Measurements from ENCODE around the gene FALEC.

Gene FALEC

DNA sequence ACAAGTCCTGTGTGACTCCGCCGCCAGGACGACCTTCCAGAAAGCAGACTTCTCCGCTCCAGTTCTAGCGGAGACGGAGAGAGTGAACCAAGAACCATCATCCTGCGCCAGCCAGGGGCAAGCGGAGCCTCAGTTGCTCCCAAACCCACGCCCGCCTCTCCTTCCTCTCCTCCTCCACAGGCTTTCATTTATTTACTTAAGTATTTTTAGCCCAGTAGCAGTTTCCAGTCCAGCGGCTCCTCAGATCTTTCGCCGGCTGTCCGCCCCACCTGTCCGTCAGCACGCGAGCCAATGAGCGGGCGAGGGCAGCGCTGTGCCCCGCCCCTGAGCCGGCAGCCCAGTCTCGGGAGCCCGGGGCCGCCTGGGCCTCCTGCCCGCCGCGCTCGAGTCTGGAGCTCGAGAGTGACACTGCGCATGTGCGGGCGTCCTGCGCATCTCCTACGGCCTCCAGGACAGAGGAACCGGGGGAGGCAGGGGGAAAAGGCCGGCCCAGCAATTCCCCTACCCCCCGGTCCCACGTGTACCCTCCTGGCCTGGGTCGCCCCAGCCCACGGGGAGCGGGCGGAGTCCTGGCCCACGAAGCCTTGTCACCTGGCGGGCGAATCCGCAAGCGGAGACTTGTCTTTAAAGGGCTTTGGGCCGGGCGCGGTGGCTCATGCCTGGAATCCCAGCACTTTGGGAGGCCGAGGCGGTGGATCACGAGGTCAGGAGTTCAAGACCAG lies at the start of gene FALEC:
Gene FALEC (plus strand): TSS at position 425 of the 722 bp plus-strand sequence.
- peak; percentile 91 for DNase-seq

DNA sequence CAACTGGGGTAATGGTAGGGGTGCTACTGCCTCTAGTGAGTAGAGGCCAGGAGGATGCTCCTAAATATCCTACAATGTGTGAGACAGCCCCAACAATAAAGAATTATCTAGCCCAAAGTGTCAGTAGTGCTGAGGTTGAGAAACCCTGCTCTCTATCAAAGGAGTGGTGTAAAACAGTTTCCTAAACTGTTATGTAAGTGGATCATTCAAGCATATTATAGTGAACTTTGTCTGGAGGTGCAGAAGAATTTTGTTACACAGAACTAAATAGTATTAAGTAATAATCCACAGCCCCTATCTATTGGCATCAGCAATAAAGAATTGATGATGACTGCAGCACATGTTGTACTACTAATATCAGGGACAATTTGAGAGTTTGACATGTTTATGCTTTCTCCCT lies 48.6 kb upstream of the FALEC start:
- no peak for DNase-seq

DNA sequence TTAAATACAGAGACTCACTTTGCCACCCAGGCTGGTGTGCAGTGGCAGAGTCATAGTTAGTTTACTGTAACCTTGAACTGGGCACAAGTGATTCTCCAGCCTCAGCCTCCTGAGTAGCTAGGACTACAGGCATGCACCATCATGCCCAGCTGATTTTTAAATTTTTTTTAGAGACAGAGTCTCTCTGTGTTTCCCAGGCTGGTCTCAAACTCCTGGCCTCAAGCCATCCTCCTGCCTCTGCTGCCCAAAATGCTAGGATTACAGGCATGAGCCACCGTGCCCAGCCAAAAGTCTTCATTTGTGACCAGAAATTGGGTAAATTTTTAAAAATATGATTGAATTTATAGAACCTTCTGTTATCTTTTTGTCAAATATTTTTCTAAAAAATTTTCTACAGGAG lies 46.3 kb upstream of the FALEC start:
- no peak for DNase-seq

GRCh38 chr1:150472601-150473200 lies 42.9 kb upstream of the FALEC start:
- DNase-seq = no peak

- no peak for DNase-seq
These were observed 41.9 kb upstream of the FALEC start for GRCh38 chr1:150473659-150474058.

DNA sequence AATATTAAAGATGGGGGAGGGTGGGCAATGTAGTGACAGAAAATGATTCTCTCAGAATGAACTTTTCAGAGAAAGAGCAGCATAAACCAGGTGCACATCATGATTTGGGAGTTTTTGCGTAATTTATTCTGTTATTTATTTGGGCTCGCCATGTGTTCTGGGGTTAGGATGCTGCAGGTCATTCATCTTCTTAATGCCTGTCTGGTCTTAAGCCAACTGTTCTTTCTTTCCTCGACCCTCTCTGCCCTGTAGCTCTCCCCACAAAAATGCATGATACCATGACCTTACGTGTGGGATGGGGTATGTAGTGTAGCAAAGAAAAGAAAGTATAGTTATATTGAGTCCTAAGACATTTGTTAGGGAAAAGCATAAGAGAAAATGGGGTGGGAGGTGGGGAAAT lies 40.7 kb upstream of the FALEC start:
- no peak for DNase-seq

DNA sequence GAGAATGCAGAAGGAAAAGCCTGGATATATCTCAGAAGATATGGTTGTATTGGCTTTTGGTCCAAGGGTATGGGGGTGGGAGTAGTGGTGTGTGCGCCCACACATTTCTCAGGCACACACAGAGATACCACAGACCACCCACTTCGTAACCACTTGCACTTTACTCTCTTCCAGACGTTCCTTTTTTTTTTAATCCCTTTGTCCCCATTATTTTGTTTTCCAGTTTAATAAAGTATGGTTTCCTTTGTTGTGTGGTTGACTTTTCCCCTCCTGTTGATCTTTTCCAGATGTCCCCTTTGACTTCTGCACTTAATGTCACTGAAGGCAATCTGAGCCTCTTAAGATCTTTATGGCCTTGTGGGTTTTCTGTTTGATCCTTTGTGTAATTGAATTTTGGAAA lies 38.8 kb upstream of the FALEC start:
- no peak for DNase-seq

GRCh38 chr1:150477320-150477719 lies 38.2 kb upstream of the FALEC start:
- no peak for DNase-seq

DNA sequence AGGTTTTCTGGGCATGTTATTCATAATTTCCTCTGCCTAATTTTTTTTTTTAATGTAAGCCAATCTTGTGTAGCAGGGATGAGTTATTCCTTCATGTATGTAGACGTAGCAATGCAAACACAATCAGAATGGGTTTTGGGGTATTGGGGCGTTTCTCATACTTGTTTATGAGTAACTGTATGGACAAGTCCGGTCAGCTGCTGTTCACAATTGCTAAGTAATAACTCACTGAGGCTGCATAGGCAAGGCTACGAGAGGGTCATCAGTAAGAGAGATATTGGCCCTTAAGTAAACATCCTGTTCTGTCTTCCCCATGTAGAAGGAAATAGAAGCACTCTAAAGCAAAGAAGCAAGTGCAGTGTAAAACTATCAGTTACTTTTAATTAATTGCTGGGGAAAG lies 37.8 kb upstream of the FALEC start:
- DNase-seq = no peak

DNA sequence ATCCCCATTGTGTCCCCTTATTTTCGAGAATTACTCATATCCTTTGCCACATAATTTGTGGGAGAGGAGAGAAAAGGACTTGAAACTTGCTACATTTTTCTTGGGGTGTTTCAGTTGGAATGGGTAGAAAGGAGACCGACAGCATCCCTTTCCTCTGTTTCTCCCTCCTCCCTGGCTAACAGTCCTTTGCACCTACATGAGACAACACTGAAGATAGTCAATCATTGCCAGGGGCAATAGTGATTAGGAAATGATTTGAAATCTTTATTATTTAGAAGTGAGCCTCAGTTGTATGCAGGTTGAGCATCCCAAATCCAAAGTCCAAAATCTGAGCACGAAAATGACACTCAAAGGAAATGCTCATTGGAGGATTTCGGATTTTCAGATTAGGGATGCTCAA lies 36.2 kb upstream of the FALEC start:
- no peak for DNase-seq

- DNase-seq = no peak
These were observed 35.6 kb upstream of the FALEC start for GRCh38 chr1:150479927-150480352.

DNA sequence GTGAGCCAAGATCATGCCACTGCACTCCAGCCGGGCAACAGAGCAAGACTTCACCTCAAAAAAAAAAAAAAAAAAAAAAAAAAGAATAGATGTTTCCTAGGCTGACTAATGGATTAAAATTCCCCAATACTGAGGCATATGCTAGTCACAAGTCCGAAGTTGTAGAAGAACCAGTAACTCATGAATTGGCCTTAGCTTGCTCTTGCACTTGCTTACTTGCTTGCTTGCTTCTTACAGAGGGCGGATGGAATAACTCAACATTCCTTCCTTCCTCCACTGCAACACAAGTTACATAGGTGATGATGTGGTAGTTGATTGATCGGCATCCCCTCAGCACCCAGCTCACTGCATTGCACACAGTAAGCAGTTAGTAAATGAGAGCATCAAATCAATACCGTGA lies 31.1 kb upstream of the FALEC start:
- DNase-seq = no peak

GRCh38 chr1:150484861-150485260 lies 30.7 kb upstream of the FALEC start:
- no peak for DNase-seq

DNA sequence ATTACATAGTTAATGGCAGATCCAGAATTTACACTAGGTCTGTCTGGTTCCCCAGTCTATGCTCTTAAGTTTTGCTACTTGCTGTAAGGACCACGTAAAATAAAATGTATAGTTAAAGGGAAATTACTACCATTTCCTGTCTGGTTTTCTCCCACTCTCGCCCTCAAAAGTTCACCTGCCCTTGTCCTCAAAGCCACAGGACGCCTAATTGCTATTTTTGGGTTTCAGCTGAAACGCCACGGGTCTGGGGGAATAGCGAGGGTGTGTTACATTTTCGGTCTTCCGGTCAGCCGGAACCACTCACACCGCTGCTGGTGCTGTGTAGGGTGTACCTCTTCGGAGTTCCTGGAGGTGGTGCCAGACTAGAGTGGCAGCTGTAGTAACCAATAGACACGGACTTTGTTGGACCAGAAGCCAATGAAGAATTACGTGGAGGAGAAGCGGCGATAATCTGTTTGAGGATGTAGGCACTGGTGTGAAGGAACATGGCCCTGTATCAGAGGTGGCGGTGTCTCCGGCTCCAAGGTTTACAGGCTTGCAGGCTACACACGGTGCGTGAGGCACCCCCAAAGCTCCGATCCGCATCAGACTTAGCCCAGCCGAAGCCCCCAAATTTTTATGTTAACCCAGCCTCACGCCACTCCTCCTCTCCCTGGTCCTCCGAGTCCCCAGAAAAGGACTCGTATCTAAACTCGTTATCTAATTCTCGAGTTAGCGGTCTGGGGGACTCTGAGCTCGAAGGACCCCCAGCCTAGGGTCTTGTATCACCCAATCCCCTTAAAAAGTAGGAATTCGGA lies 28.4 kb upstream of the FALEC start, which contains the start of gene TARS2:
Gene TARS2 (plus strand): TSS at position 454 of the 797 bp plus-strand sequence. CDS start 32 bp downstream, at position 486.
- DNase-seq = peak; percentile 97

DNA sequence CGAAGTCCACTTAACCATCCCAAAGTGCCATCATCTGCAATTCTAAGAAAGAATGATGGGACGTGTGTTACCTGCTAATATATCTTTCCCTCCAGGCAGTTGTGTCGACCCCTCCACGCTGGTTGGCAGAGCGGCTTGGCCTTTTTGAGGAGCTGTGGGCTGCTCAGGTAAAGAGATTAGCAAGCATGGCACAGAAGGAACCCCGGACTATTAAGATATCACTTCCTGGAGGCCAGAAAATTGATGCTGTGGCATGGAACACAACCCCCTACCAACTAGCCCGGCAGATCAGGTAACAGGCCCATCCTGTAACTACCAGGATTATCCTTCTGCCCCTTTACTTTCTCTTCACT lies 27.8 kb upstream of the FALEC start:
- no peak for DNase-seq

DNA sequence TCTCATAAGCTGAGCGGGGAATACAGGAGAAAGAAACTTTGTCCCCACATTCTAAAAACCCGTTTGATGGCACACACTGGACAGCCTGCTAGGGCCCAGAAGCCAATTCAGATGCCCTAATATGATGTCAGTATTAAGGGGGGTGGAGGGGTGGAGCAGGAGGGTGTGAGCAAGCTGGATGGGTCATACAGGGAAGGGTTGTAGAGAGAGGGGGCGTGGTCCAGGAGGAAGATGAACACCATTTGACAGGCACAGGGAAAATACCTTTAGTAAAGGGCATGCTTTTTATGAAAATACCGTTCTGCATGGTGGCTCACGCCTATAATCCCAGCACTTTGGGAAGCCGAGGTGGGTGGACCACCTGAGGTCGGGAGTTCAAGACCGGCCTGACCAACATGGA lies 22.4 kb upstream of the FALEC start:
- DNase-seq = no peak

DNA sequence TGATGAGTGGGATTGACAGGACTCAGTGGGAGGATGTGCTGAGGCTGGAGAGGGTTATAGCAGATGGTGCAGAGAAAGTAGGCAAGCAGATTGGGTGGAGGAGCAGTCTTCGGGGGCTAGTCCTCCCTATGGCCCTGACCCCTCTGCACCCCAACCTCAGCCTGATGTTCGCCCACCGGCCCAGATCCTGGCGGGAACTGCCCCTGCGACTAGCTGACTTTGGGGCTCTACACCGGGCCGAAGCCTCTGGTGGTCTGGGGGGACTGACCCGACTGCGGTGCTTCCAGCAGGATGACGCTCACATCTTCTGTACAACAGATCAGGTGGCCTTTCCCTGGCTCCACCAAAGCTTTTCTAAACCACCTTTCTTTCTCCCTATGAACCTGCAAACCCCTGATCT lies 17.2 kb upstream of the FALEC start:
- no peak for DNase-seq

DNA sequence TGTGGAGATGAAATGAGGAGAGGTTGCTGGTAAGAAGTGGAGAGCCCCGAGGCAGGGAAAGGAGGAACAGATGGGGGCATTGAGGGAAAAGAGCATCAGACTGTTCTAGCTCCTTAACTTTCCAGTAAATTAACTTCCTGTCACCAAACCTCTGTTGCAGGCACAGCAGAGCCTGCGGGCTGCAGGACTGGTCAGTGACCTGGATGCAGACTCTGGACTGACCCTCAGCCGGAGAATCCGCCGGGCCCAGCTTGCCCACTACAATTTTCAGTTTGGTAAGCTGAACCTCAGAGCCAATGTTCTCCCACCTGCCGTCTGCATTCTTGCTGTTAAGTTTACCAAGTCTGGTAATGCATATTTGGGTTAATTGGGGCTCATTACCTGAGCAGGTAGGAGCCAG lies 10.1 kb upstream of the FALEC start:
- DNase-seq = no peak

DNA sequence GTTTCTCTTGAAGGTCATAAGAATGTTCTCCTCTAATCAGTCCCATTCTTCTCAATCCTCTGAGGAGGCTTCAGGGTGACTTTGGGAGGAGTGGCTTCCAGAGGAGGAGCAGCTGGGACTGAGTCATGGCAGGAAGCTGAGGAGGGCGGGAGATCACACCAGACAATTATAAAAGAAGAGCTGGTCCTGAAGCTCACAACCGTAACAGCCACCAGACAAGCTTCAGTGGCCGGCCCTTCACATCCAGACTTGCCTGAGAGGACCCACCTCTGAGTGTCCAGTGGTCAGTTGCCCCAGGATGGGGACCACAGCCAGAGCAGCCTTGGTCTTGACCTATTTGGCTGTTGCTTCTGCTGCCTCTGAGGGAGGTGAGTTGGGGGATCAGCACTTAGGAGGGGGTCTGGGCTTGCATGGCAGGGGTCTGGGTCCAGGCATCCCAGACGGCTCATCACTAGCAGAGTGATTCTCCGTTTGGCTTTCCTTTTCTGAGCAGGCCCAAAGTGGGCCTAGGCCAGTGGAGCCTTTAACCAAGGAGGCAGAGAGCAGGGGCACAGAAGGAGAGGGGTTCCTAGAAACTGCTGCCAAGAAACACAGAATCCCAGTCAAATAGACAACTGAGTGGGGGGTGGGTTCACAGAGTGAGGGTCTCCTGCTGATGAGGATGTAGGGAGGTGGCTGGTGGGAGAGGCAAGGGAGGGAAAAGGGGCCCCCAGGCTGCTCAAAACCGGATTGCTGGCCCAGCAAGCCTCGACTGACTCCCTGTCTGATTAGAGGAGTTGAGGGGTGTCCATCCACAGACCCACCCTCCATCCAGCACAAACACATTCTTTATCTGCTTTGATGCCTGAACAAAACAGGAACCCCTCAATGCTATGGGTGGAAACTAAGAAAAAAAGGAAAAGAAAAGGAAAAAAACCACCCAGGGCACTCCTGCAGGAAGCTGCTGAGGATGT lies 7.4 kb upstream of the FALEC start, which contains the start of gene ECM1:
Gene ECM1 (plus strand): TSS at position 198 of the 953 bp plus-strand sequence. CDS start 101 bp downstream, at position 299.
- no peak for DNase-seq

DNA sequence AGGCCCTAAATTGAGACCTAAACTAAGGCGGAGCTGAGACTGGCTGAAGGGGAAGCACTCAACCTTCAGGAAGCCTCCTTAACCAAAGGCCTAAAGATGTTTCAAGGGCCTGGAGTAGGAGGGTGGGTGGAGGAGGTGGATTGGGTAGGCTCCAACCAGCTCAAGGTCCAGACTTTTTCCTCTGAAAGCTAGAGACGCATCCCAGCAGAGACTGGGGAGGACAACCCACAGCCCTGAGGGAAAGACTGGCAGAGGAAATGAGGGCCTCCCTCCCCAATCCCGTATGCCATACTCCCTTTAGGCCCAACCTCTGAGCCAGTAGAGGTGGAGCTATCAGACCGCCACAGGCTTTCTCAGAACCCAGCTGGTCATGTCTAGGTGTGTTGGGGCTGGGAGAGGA lies 6.6 kb upstream of the FALEC start:
- DNase-seq = no peak

GRCh38 chr1:150511551-150511950 lies 4.0 kb upstream of the FALEC start:
- no peak for DNase-seq

DNA sequence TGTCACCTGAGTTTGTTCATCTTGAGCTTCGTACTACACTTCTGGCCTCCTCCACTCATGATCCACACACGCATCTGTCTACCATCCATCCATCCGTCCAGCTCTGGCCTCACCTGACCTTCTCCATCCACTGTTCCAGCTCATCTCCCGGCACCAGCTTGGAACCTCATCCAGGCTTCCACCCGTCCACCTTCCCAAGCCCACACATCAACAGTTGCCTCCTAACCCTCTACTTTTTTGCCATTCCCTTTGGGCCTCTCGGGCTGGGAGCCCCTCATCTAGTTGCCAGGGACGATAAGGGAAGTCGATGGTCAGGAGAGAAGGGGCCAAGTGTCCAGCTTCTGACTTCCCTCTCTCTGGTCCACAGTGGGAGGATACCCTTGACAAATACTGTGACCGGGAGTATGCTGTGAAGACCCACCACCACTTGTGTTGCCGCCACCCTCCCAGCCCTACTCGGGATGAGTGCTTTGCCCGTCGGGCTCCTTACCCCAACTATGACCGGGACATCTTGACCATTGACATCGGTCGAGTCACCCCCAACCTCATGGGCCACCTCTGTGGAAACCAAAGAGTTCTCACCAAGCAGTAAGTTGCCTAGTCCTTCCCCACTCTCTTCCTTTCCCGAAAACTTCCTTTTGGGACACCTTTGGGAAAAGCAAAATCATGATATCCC lies 3.4 kb upstream of the FALEC start:
- DNase-seq = no peak
